Suprapubic skin (tissue), 3 donors: ENCODE results near the gene HINT1.

ENCODE experiments used
- CTCF ChIP-seq, 2 donors: fragments of 200-600 bp in 1 of 2; fragments of 450-650 bp in 1 of 2; sonication (generic) in 1 of 2; IDR thresholded peaks; one replicate each; pipeline ENCODE4 v1.5.1; 2016 to 2019; ENCODE audit warnings: antibody characterized with exemption in 2 of 2, mild to moderate bottlenecking in 1 of 2, moderate library complexity in 1 of 2
- POLR2AphosphoS5 ChIP-seq, 3 donors: sonication (generic); formaldehyde crosslinking; IDR thresholded peaks; one replicate each; pipeline ENCODE4 v1.6.1; 2017; ENCODE audit warnings: antibody characterized with exemption in 3 of 3

- TF ChIP-seq CTCF (IDR thresholded peaks at IDR 0.05) (no peak), POLR2AphosphoS5 (IDR thresholded peaks at IDR 0.05) (no peak)
These were observed 4.9 kb upstream of the HINT1 start for GRCh38 chr5:131169810-131170539.
